Measurements from ENCODE around the gene LRRTM4. TPM values are rescaled to one million over a fixed set of nuclear protein-coding genes. Genes with fewer than 3 reads are reported as not detected.

LRRTM4 gene
- total and polyA plus RNA-seq, 2 experiments from 2014 or later = 4.5 to 15.4 TPM

DNA sequence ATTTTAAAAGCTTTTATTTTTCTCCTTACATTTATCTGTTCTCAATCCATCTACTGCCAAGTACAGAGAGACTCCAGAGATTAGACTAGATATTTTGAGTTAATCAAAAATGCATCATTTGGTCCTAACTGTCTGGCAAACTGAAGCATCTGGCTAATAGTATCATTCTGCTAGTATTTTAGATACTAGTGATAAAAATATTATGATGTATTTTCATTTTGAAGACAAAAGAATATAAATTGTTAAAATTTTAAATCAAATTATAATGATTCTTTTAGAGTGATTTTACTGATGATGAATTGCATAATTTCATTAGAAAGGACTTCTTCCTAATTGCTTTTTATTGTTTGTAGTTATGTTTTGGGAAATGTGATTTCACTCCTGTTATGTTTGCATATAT lies 584.0 kb downstream of the LRRTM4 start:
- Mint-ChIP-seq H3K9me3 (no peaks in the 10 kb centered on the region), H3K27me3 (ENCODE audit: insufficient read depth, low read depth, poor library complexity) (no peaks in the 10 kb centered on the region), H3K4me1 (peaks cover 2% of the 10 kb centered on the region; the same call in 1 of the 3 replicates), H3K27ac (no peak overlapping the region), H3K36me3 (ENCODE audit: low read depth) (peaks cover 2% of the 10 kb centered on the region; the same call in 1 of the 3 replicates), H3K4me3 (no peak overlapping the region)
- no peaks in the 10 kb centered on the region for H3F3A ChIP-seq (replicated peaks; ENCODE audit: low read depth)
- H2AFZ ChIP-seq = no peak overlapping the region
- no peaks in the 10 kb centered on the region for H3K79me2 ChIP-seq (replicated peaks; ENCODE audit: insufficient read depth)
- H3K4me2 ChIP-seq = no peak overlapping the region
- no peak overlapping the region for H3K4me3 ChIP-seq
- peaks cover 2% of the 10 kb centered on the region; the same call in 1 of the 2 replicates for H3K9me2 ChIP-seq (ENCODE audit: insufficient read depth)
- H3K36me3 ChIP-seq (ENCODE audit: insufficient read depth) = no peaks in the 10 kb centered on the region
- H3K4me1 ChIP-seq (ENCODE audit: insufficient read depth) = peaks cover 4% of the 10 kb centered on the region; the same call in 1 of the 2 replicates
- ATAC-seq (no peak), DNase-seq (ENCODE audit: low spot score) (no peak)
- no peaks in the 10 kb centered on the region for H3K27me3 ChIP-seq (ENCODE audit: insufficient read depth)
- H4K20me1 ChIP-seq (replicated peaks; ENCODE audit: insufficient read depth) = no peaks in the 10 kb centered on the region
- no peak overlapping the region for H3K27ac ChIP-seq (ENCODE audit: low read depth)
- TF ChIP-seq, protein P1, sequence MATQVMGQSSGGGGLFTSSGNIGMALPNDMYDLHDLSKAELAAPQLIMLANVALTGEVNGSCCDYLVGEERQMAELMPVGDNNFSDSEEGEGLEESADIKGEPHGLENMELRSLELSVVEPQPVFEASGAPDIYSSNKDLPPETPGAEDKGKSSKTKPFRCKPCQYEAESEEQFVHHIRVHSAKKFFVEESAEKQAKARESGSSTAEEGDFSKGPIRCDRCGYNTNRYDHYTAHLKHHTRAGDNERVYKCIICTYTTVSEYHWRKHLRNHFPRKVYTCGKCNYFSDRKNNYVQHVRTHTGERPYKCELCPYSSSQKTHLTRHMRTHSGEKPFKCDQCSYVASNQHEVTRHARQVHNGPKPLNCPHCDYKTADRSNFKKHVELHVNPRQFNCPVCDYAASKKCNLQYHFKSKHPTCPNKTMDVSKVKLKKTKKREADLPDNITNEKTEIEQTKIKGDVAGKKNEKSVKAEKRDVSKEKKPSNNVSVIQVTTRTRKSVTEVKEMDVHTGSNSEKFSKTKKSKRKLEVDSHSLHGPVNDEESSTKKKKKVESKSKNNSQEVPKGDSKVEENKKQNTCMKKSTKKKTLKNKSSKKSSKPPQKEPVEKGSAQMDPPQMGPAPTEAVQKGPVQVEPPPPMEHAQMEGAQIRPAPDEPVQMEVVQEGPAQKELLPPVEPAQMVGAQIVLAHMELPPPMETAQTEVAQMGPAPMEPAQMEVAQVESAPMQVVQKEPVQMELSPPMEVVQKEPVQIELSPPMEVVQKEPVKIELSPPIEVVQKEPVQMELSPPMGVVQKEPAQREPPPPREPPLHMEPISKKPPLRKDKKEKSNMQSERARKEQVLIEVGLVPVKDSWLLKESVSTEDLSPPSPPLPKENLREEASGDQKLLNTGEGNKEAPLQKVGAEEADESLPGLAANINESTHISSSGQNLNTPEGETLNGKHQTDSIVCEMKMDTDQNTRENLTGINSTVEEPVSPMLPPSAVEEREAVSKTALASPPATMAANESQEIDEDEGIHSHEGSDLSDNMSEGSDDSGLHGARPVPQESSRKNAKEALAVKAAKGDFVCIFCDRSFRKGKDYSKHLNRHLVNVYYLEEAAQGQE (IDR thresholded peaks at IDR 0.05; ENCODE audit: unreplicated experiment) = no peak
- TF ChIP-seq JUNB (IDR thresholded peaks at IDR 0.05; ENCODE audit: unreplicated experiment) (no peak), ZNF331 (CRISPR knock-in tag; IDR thresholded peaks at IDR 0.05; ENCODE audit: low read depth) (no peak)
- TF ChIP-seq, protein P2, sequence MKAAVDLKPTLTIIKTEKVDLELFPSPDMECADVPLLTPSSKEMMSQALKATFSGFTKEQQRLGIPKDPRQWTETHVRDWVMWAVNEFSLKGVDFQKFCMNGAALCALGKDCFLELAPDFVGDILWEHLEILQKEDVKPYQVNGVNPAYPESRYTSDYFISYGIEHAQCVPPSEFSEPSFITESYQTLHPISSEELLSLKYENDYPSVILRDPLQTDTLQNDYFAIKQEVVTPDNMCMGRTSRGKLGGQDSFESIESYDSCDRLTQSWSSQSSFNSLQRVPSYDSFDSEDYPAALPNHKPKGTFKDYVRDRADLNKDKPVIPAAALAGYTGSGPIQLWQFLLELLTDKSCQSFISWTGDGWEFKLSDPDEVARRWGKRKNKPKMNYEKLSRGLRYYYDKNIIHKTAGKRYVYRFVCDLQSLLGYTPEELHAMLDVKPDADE (IDR thresholded peaks at IDR 0.05) = no peak

DNA sequence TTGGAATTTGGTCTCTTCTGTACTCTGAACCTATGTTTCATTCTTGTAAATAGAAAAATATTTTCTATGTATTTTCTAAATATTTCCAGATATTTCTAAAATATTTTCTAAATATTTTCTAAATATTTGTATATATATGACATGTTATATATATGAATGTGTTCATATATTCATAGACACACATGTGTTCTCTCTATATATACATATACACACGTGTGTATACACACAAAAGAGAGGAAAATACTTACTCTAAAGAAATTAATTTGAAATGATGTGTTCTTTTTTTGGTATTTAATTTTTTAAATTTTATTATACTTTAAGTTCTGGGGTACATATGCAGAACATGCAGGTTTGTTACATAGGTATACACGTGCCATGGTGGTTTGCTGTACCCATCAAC lies 589.6 kb downstream of the LRRTM4 start:
- Mint-ChIP-seq H3K9me3 (no peaks in the 10 kb centered on the region), H3K4me1 (no peaks in the 10 kb centered on the region), H3K36me3 (ENCODE audit: low read depth) (peaks cover 2% of the 10 kb centered on the region; the same call in 1 of the 3 replicates), H3K27ac (no peak overlapping the region), H3K27me3 (ENCODE audit: insufficient read depth, low read depth, poor library complexity) (no peaks in the 10 kb centered on the region), H3K4me3 (no peak overlapping the region)
- ATAC-seq = no peak
- Histone ChIP-seq H3K4me3 (no peak overlapping the region), H2AFZ (no peak overlapping the region), H3K36me3 (ENCODE audit: insufficient read depth) (no peaks in the 10 kb centered on the region), H3K4me1 (ENCODE audit: insufficient read depth) (no peaks in the 10 kb centered on the region), H3K27ac (ENCODE audit: low read depth) (no peak overlapping the region), H3F3A (replicated peaks; ENCODE audit: low read depth) (no peaks in the 10 kb centered on the region), H4K20me1 (replicated peaks; ENCODE audit: insufficient read depth) (no peaks in the 10 kb centered on the region), H3K9me2 (ENCODE audit: insufficient read depth) (no peaks in the 10 kb centered on the region), H3K4me2 (no peak overlapping the region), H3K79me2 (replicated peaks; ENCODE audit: insufficient read depth) (no peaks in the 10 kb centered on the region), H3K27me3 (ENCODE audit: insufficient read depth) (no peaks in the 10 kb centered on the region)
- TF ChIP-seq, protein P3, sequence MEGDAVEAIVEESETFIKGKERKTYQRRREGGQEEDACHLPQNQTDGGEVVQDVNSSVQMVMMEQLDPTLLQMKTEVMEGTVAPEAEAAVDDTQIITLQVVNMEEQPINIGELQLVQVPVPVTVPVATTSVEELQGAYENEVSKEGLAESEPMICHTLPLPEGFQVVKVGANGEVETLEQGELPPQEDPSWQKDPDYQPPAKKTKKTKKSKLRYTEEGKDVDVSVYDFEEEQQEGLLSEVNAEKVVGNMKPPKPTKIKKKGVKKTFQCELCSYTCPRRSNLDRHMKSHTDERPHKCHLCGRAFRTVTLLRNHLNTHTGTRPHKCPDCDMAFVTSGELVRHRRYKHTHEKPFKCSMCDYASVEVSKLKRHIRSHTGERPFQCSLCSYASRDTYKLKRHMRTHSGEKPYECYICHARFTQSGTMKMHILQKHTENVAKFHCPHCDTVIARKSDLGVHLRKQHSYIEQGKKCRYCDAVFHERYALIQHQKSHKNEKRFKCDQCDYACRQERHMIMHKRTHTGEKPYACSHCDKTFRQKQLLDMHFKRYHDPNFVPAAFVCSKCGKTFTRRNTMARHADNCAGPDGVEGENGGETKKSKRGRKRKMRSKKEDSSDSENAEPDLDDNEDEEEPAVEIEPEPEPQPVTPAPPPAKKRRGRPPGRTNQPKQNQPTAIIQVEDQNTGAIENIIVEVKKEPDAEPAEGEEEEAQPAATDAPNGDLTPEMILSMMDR (conservative IDR thresholded peaks at IDR 0.05; ENCODE audit: low read depth in 2 of 2) = no peak
- TF ChIP-seq EZH2phosphoT487 (IDR thresholded peaks at IDR 0.05; ENCODE audit: unreplicated experiment) = no peak
- no peak for TF ChIP-seq JUNB (IDR thresholded peaks at IDR 0.05; ENCODE audit: unreplicated experiment)
- no peak for TF ChIP-seq NANOG (IDR thresholded peaks at IDR 0.05; ENCODE audit: borderline replicate concordance)
- no peak for TF ChIP-seq POLR2AphosphoS5 (IDR thresholded peaks at IDR 0.05; ENCODE audit: low read depth)
- TF ChIP-seq, protein P2 (IDR thresholded peaks at IDR 0.05) = no peak
- no peak for TF ChIP-seq EZH2 (IDR thresholded peaks at IDR 0.05; ENCODE audit: low read depth, unreplicated experiment)
- TF ChIP-seq ZNF114 (CRISPR knock-in tag; IDR thresholded peaks at IDR 0.05) = no peak
- no peak for TF ChIP-seq STAT1 (IDR thresholded peaks at IDR 0.05; ENCODE audit: unreplicated experiment)
- TF ChIP-seq, protein P1 (IDR thresholded peaks at IDR 0.05; ENCODE audit: unreplicated experiment) = no peak
- TF ChIP-seq ZNF331 (CRISPR knock-in tag; IDR thresholded peaks at IDR 0.05; ENCODE audit: low read depth) = no peak
- DNase-seq (ENCODE audit: low spot score) = no peak
